ENCODE data around the gene NADK2.

Gene NADK2

GRCh38 chr5:36175043-36175442, 66.7 kb downstream of the NADK2 start:
- H3K27ac ChIP-seq = no peak overlapping the region
- TF ChIP-seq, protein P1, sequence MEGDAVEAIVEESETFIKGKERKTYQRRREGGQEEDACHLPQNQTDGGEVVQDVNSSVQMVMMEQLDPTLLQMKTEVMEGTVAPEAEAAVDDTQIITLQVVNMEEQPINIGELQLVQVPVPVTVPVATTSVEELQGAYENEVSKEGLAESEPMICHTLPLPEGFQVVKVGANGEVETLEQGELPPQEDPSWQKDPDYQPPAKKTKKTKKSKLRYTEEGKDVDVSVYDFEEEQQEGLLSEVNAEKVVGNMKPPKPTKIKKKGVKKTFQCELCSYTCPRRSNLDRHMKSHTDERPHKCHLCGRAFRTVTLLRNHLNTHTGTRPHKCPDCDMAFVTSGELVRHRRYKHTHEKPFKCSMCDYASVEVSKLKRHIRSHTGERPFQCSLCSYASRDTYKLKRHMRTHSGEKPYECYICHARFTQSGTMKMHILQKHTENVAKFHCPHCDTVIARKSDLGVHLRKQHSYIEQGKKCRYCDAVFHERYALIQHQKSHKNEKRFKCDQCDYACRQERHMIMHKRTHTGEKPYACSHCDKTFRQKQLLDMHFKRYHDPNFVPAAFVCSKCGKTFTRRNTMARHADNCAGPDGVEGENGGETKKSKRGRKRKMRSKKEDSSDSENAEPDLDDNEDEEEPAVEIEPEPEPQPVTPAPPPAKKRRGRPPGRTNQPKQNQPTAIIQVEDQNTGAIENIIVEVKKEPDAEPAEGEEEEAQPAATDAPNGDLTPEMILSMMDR (IDR thresholded peaks at IDR 0.05) = no peak
- no peak overlapping the region for H3K4me3 ChIP-seq
- DNase-seq (ENCODE audit: low spot score) = no peak

DNA sequence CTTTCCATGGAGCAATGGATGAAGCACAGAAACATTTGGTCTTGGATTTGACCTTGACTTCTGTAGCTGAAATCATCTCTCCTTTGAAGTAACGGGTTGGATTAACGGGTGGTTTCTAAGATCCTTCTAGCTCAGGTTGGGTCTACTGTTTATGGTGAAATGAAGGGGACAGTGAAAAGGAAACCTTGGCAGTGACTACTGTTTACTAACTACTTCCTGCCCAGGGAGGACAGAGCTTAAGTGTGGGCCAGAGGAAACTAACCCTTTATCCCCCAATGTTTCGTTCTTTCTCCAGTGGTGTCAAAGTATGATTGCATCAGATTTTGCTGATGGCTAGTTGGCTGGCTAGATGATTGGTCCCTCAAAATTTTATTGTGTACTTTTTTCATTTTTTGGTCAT, 67.6 kb downstream of the NADK2 start:
- no peak for DNase-seq (ENCODE audit: low spot score)
- Histone ChIP-seq H3K4me3 (no peak overlapping the region), H3K27ac (no peak overlapping the region)
- TF ChIP-seq, protein P1 (IDR thresholded peaks at IDR 0.05) = no peak

GRCh38 chr5:36173426-36173825, 68.3 kb downstream of the NADK2 start:
- H3K4me3 ChIP-seq = no peak overlapping the region
- TF ChIP-seq, protein P1 (IDR thresholded peaks at IDR 0.05) = no peak
- no peak overlapping the region for H3K27ac ChIP-seq
- DNase-seq (ENCODE audit: low spot score) = no peak

DNA sequence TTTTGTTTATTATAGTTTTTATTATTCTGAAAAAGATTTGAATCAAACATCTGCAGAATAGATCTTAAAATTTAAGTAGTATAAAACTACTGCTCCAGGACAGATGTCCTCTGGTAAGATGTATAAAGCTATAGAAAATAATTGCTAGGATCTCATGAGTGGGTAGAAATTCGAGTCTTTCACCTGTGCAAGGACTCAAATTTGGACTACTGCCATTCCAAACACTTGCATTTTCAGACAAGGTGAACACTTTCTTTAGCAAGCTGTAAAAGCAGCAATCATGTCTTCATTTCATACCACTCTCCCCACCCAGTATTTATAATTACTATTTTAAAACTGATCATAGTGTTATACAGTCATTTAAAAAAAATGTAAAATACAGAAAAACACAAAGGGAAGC, 69.1 kb downstream of the NADK2 start:
- Histone ChIP-seq H3K27ac (no peak overlapping the region), H3K4me3 (no peak overlapping the region)
- TF ChIP-seq, protein P1 (IDR thresholded peaks at IDR 0.05) = no peak
- DNase-seq (ENCODE audit: low spot score) = no peak

GRCh38 chr5:36170832-36171424, 70.8 kb downstream of the NADK2 start:
- Histone ChIP-seq H3K4me3 (no peak overlapping the region), H3K27ac (no peak overlapping the region)
- TF ChIP-seq, protein P1 (IDR thresholded peaks at IDR 0.05) = no peak
- no peak for DNase-seq (ENCODE audit: low spot score)

GRCh38 chr5:36168737-36169136, 73.0 kb downstream of the NADK2 start:
- no peak for DNase-seq (ENCODE audit: low spot score)
- no peak overlapping the region for H3K27ac ChIP-seq
- TF ChIP-seq, protein P1 (IDR thresholded peaks at IDR 0.05) = no peak
- H3K4me3 ChIP-seq = no peak overlapping the region

DNA sequence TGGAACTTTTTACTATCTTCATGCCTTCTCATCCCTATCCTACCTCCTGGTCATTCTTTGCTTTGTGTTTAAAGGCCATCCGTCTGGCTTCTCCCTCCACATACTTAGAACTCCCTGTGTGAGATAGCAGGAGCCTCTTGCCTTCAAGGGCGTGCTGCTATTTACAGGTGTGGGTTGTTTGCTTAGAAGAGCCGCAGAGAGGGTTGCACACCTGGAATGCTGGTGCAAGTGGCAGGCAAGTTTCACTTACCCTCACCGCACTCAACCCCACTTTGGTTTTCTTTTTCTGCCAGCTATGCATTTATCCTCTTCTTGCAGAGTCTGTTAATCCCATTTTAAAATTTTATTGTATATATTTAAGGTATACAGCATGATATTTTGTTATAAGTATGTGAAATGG, 77.3 kb downstream of the NADK2 start:
- TF ChIP-seq, protein P1 (IDR thresholded peaks at IDR 0.05) = no peak
- Histone ChIP-seq H3K27ac (no peak overlapping the region), H3K4me3 (no peak overlapping the region)
- DNase-seq (ENCODE audit: low spot score) = no peak
